Body of pancreas (tissue), 4 donors: ENCODE data around the gene TMEM82.

Experiments used
- CTCF ChIP-seq, 7 experiments: fragments of 450-650 bp in 4 of 7; fragments of 200-600 bp in 3 of 7; sonication (generic) in 3 of 7; IDR thresholded peaks; one replicate each; pipeline ENCODE4 v1.5.1; 2016 to 2019; ENCODE audit warnings: antibody characterized with exemption in 7 of 7
- POLR2A ChIP-seq, 3 donors: fragments of 450-650 bp; IDR thresholded peaks; one replicate each; pipeline ENCODE4 v1.6.1; 2016; ENCODE audit warnings: antibody characterized with exemption in 3 of 3, mild to moderate bottlenecking in 2 of 3

GRCh38 chr1:15736892-15737261 is 5.4 kb upstream of the TMEM82 start:
- TF ChIP-seq CTCF (IDR thresholded peaks at IDR 0.05), result no peak
- no peak for TF ChIP-seq POLR2A (IDR thresholded peaks at IDR 0.05)
